H1 (cell line): ENCODE data around the gene TDRD12. TPM values are rescaled to one million over a fixed set of nuclear protein-coding genes. Genes with fewer than 3 reads are reported as not detected.

Experiments used
- CTCF ChIA-PET: fragments of 300-600 bp; sonication (Branson Sonifier 250); formaldehyde crosslinking; loops from one replicate; lab custom pipeline; 2021; ENCODE audit not compliant: partially characterized antibody; lab: Charles Lee
- POLR2A ChIA-PET: fragments of 300-600 bp; sonication (Branson Sonifier 250); formaldehyde crosslinking; loops from one replicate; lab custom pipeline; 2021; ENCODE audit warnings: inconsistent platforms; ENCODE audit not compliant: partially characterized antibody; lab: Charles Lee
- DNase-seq, 2 experiments: peaks; one replicate each; pipeline versions ENCODE4 v3.0.0 to v3.0.0-alpha.2; 2010 to 2022; ENCODE audit warnings: low spot score in 2 of 2, low read depth in 1 of 2, mixed read lengths in 1 of 2
- FAIRE-seq: peaks from 2 replicates; lab custom pipeline; 2011; peaks lifted over from hg19 to GRCh38; lab: Jason Lieb, UNC
- H2AFZ ChIP-seq: 2 replicates; pipeline ENCODE4 v1.8.1; 2012; ENCODE audit warnings: low read length, inconsistent platforms
- H2AK5ac ChIP-seq: 2 replicates; pipeline ENCODE4 v1.6.1; 2013; ENCODE audit warnings: low read depth, low read length
- H2BK120ac ChIP-seq: replicated peaks from 2 replicates; pipeline ENCODE3; 2013; ENCODE audit warnings: low read depth, low read length, inconsistent platforms
- H2BK12ac ChIP-seq: 2 replicates; pipeline ENCODE4 v1.6.1; 2013; ENCODE audit warnings: low read depth, low read length
- H2BK15ac ChIP-seq: 2 replicates; pipeline ENCODE4 v1.6.1; 2013; ENCODE audit warnings: low read length
- H2BK20ac ChIP-seq: 2 replicates; pipeline ENCODE4 v1.6.1; 2013; ENCODE audit warnings: low read length
- H2BK5ac ChIP-seq: 2 replicates; pipeline ENCODE4 v1.6.1; 2013; ENCODE audit warnings: low read depth, low read length
- H3K14ac ChIP-seq: 2 replicates; pipeline ENCODE4 v1.6.1; 2013; ENCODE audit warnings: inconsistent platforms; ENCODE audit not compliant: insufficient read length
- H3K18ac ChIP-seq: 2 replicates; pipeline ENCODE4 v1.6.1; 2013; ENCODE audit warnings: low read length; ENCODE audit errors: extremely low read depth
- H3K23ac ChIP-seq: 2 replicates; pipeline ENCODE4 v1.6.1; 2013; ENCODE audit warnings: inconsistent platforms; ENCODE audit not compliant: insufficient read length
- H3K23me2 ChIP-seq: 2 replicates; pipeline ENCODE4 v1.6.1; 2013; ENCODE audit warnings: low read depth, low read length
- H3K27ac ChIP-seq: 2 replicates; pipeline ENCODE4 v1.6.1; 2011; ENCODE audit warnings: low read depth, low read length, inconsistent platforms
- H3K27me3 ChIP-seq, 4 experiments: replicated peaks in 1 of 4; 1 replicate in 1 of 4; 2 replicates in 3 of 4; pipeline versions ENCODE4 v1.6.1 to v1.8.1; 2011 to 2013; ENCODE audit warnings: low read length in 3 of 4, mild to moderate bottlenecking in 3 of 4, inconsistent platforms in 2 of 4, mixed read lengths in 2 of 4, moderate library complexity in 1 of 4; ENCODE audit not compliant: control insufficient read depth in 3 of 4, insufficient read depth in 3 of 4; ENCODE audit errors: extremely low read depth in 1 of 4
- H3K36me3 ChIP-seq, 4 experiments: 2 replicates each; pipeline versions ENCODE4 v1.6.1 to v1.8.1; 2011 to 2013; ENCODE audit warnings: mild to moderate bottlenecking in 4 of 4, low read length in 3 of 4, moderate library complexity in 2 of 4, control low read depth in 1 of 4, inconsistent platforms in 1 of 4; ENCODE audit not compliant: insufficient read depth in 4 of 4, control insufficient read depth in 2 of 4
- H3K4ac ChIP-seq: replicated peaks from 2 replicates; pipeline ENCODE3; 2013; ENCODE audit warnings: low read length, low read depth, mixed read lengths, inconsistent platforms; ENCODE audit not compliant: insufficient read length
- H3K4me1 ChIP-seq, 4 experiments: replicated peaks in 1 of 4; 1 replicate in 1 of 4; 2 replicates in 3 of 4; pipeline versions ENCODE4 v1.6.1 to v1.8.1; 2011 to 2013; ENCODE audit warnings: low read length in 3 of 4, inconsistent platforms in 2 of 4, mixed read lengths in 1 of 4; ENCODE audit not compliant: insufficient read depth in 4 of 4, control insufficient read depth in 3 of 4
- H3K4me2 ChIP-seq, 2 experiments: 2 replicates each; pipeline versions ENCODE4 v1.6.1 to v1.8.1; 2011 to 2013; ENCODE audit warnings: low read depth in 2 of 2, low read length in 2 of 2, control low read depth in 1 of 2, inconsistent platforms in 1 of 2, mild to moderate bottlenecking in 1 of 2; ENCODE audit not compliant: insufficient read depth in 1 of 2
- H3K4me3 ChIP-seq, 4 experiments: fragments of 200-600, 300-600 bp in 1 of 4; sonication (generic), shearing (Covaris generic), sonication (Bioruptor Twin) in 1 of 4; 2 replicates each; pipeline versions ENCODE4 v1.5.1 to v1.8.1; 2011 to 2016; ENCODE audit warnings: low read length in 4 of 4, low read depth in 3 of 4, control low read depth in 2 of 4, inconsistent platforms in 2 of 4, mild to moderate bottlenecking in 2 of 4, mixed read lengths in 1 of 4, moderate library complexity in 1 of 4; ENCODE audit not compliant: insufficient read depth in 2 of 4; ENCODE audit errors: extremely low read depth in 1 of 4
- H3K56ac ChIP-seq: replicated peaks from 2 replicates; pipeline ENCODE3; 2013; ENCODE audit warnings: low read depth, mild to moderate bottlenecking, mixed read lengths, low read length, inconsistent platforms; ENCODE audit not compliant: insufficient read length
- H3K79me1 ChIP-seq: 2 replicates; pipeline ENCODE4 v1.6.1; 2013; ENCODE audit warnings: low read depth, low read length, control low read depth
- H3K79me2 ChIP-seq, 2 experiments: 2 replicates each; pipeline versions ENCODE4 v1.6.1 to v1.8.1; 2012 to 2013; ENCODE audit warnings: low read length in 2 of 2, mild to moderate bottlenecking in 2 of 2, inconsistent platforms in 1 of 2; ENCODE audit not compliant: insufficient read depth in 2 of 2, control insufficient read depth in 1 of 2
- H3K9ac ChIP-seq, 4 experiments: replicated peaks in 1 of 4; 1 replicate in 1 of 4; 2 replicates in 3 of 4; pipeline versions ENCODE4 v1.6.1 to v1.8.1; 2011 to 2013; ENCODE audit warnings: low read depth in 3 of 4, low read length in 3 of 4, control low read depth in 2 of 4, mild to moderate bottlenecking in 2 of 4, moderate library complexity in 2 of 4, inconsistent platforms in 1 of 4; ENCODE audit errors: extremely low read depth in 1 of 4
- H3K9me3 ChIP-seq, 2 experiments: 2 replicates each; pipeline versions ENCODE4 v1.6.1 to v1.8.1; 2012 to 2013; ENCODE audit warnings: mild to moderate bottlenecking in 2 of 2, moderate library complexity in 2 of 2, control low read depth in 1 of 2, inconsistent platforms in 1 of 2, low read depth in 1 of 2, low read length in 1 of 2, mixed read lengths in 1 of 2; ENCODE audit not compliant: insufficient read depth in 2 of 2
- H4K20me1 ChIP-seq, 2 experiments: replicated peaks in 1 of 2; 2 replicates each; pipeline versions ENCODE3 to v1.8.1; 2011 to 2013; ENCODE audit warnings: inconsistent platforms in 2 of 2, low read length in 2 of 2, mild to moderate bottlenecking in 1 of 2; ENCODE audit not compliant: insufficient read depth in 2 of 2, control insufficient read depth in 1 of 2
- H4K5ac ChIP-seq: 2 replicates; pipeline ENCODE4 v1.6.1; 2013; ENCODE audit warnings: low read length, low read depth, mixed read lengths, inconsistent platforms; ENCODE audit not compliant: insufficient read length
- H4K8ac ChIP-seq: 2 replicates; pipeline ENCODE4 v1.8.0; 2013; ENCODE audit warnings: mild to moderate bottlenecking, moderate library complexity, low read length, inconsistent platforms; ENCODE audit not compliant: insufficient read depth; ENCODE audit errors: extremely low read depth
- H4K91ac ChIP-seq: replicated peaks from 2 replicates; pipeline ENCODE3; 2013; ENCODE audit warnings: low read length, mixed read lengths, inconsistent platforms; ENCODE audit not compliant: insufficient read length
- BACH1 ChIP-seq: IDR thresholded peaks from 2 replicates; pipeline ENCODE4 v1.6.1; 2012; ENCODE audit warnings: low read length, improper control_type of control experiment
- CBX5 ChIP-seq: fragments of 300-800, 300-1000 bp; sonication (generic); IDR thresholded peaks from 2 replicates; pipeline ENCODE4 v1.7.1; 2016; ENCODE audit warnings: antibody characterized with exemption, low read length, low read depth
- CBX8 ChIP-seq: fragments of 300-800, 300-1000 bp; sonication (generic); IDR thresholded peaks from 2 replicates; pipeline ENCODE4 v1.7.1; 2016; ENCODE audit warnings: low read depth, low read length, borderline replicate concordance
- CHD1 ChIP-seq: IDR thresholded peaks from 2 replicates; pipeline ENCODE4 v1.6.1; 2012; ENCODE audit warnings: low read depth, low read length, improper control_type of control experiment
- EP300 ChIP-seq, 2 experiments: IDR thresholded peaks; 1 replicate in 1 of 2; 2 replicates in 1 of 2; pipeline ENCODE4 v1.6.1; 2011 to 2012; ENCODE audit warnings: low read depth in 2 of 2, low read length in 2 of 2, mild to moderate bottlenecking in 2 of 2, borderline replicate concordance in 1 of 2, inconsistent platforms in 1 of 2, moderate library complexity in 1 of 2
- FOSL1 ChIP-seq: IDR thresholded peaks from 2 replicates; pipeline ENCODE4 v1.6.1; 2011; ENCODE audit warnings: mild to moderate bottlenecking, low read depth, low read length, moderate library complexity; ENCODE audit not compliant: insufficient read depth
- HDAC6 ChIP-seq: IDR thresholded peaks from one replicate; pipeline ENCODE4 v1.7.1; 2012; ENCODE audit warnings: low read depth, mild to moderate bottlenecking, inconsistent platforms, low read length, moderate library complexity
- POLR2AphosphoS5 ChIP-seq: IDR thresholded peaks from 2 replicates; pipeline ENCODE4 v1.6.1; 2011; ENCODE audit warnings: low read depth, low read length
- RBBP5 ChIP-seq: IDR thresholded peaks from 2 replicates; pipeline ENCODE4 v1.7.1; 2012; ENCODE audit warnings: low read depth, mild to moderate bottlenecking, inconsistent platforms, low read length, moderate library complexity, borderline replicate concordance
- SP1 ChIP-seq: IDR thresholded peaks from 2 replicates; pipeline ENCODE4 v1.6.1; 2011; ENCODE audit warnings: low read depth, low read length
- SP2 ChIP-seq: IDR thresholded peaks from 2 replicates; pipeline ENCODE4 v1.6.1; 2012; ENCODE audit warnings: mild to moderate bottlenecking, low read length, inconsistent platforms
- TAF1 ChIP-seq: IDR thresholded peaks from 2 replicates; pipeline ENCODE4 v1.6.1; 2011; ENCODE audit warnings: mild to moderate bottlenecking, low read depth, low read length
- TAF7 ChIP-seq: optimal IDR thresholded peaks from 2 replicates; pipeline ENCODE3; 2011; ENCODE audit warnings: low read depth, mild to moderate bottlenecking, inconsistent platforms, low read length, moderate library complexity, borderline replicate concordance
- TCF12 ChIP-seq: IDR thresholded peaks from 2 replicates; pipeline ENCODE4 v1.6.1; 2011; ENCODE audit warnings: low read depth, mild to moderate bottlenecking, low read length
- WGBS, 2 experiments: shearing (Covaris generic) in 1 of 2; methylation state at CpG; one replicate each; pipeline versions ENCODE4 v1.1.6 to v1.1.7; 2013 to 2015; ENCODE audit warnings: low lambda C conversion rate in 2 of 2, mixed read lengths in 2 of 2, inconsistent platforms in 1 of 2, low coverage in 1 of 2, missing lambda C conversion rate in 1 of 2; ENCODE audit not compliant: insufficient replicate concordance in 2 of 2, insufficient coverage in 1 of 2, insufficient read length in 1 of 2; ENCODE audit errors: extremely low coverage in 1 of 2, missing lambda C conversion rate in 1 of 2; 5-methylcytosine and 5-hydroxymethylcytosine counted together
- polyA plus RNA-seq, 7 experiments: library from polyadenylated mRNA; depleted of rRNA in 3 of 7; stranded (reverse) in 5 of 7; unstranded in 2 of 7; fragments of >200 nt in 5 of 7; fragments of 200-250 nt in 2 of 7; gene quantifications; 1 replicate in 5 of 7; 2 replicates in 1 of 7; 4 replicates in 1 of 7; pipeline versions ENCODE4 v1.2.1 to v1.2.3, GENCODE V29; 2011 to 2013; ENCODE audit warnings: missing spikeins in 2 of 7, mixed read lengths in 2 of 7
- total RNA-seq: library from RNA; stranded (reverse); fragmentation: NEBNext Ultra II Directional; extraction: Animal tissue kit (Norgen Biotek cat#: 25700); gene quantifications from 2 replicates; pipeline ENCODE4 v1.2.1, GENCODE V29; 2021
- TF ChIP-seq, protein P1 (sequence below): IDR thresholded peaks from 2 replicates; pipeline ENCODE4 v1.6.1; 2012; ENCODE audit warnings: inconsistent platforms

The TDRD12 gene
- total and polyA plus RNA-seq, 2 of the 8 experiments (the other 6 are each of a cell fraction or from before 2014, with no cell fraction given): 0.39 to 0.88 TPM

DNA sequence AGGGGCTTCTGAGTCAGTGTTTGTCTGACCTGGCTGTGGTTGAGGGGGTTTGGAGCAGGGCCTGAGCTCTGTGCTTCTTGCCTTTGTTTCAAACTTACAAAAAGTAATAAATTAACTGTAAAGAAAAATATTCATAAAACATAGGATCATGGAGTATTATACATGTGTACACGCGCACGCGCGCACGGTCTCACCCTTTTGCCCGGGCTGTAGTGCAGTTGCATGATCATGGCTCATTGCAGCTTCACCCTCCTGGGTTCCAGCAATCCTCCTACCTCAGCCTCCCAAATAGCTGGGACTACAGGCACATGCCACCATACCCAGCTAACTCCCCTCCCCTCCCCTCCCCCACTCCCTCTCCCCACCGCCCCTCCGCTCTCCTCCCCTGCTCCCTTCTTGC is 23.5 kb downstream of the TDRD12 start:
- Histone ChIP-seq H2BK15ac (no peak overlapping the region), H3K27ac (no peak overlapping the region), H3K18ac (no peak overlapping the region), H3K23ac (no peak overlapping the region), H3K9me3 (no peaks in the 10 kb centered on the region), H3K9ac (no peak overlapping the region), H2BK20ac (no peak overlapping the region), H3K56ac (no peak overlapping the region), H3K36me3 (no peaks in the 10 kb centered on the region), H2BK120ac (no peak overlapping the region), H3K4me3 (no peak overlapping the region), H3K4me2 (no peak overlapping the region), H3K14ac (no peak overlapping the region), H2BK5ac (no peak overlapping the region), H4K91ac (no peak overlapping the region), H3K4ac (no peak overlapping the region), H4K20me1 (no peaks in the 10 kb centered on the region), H2BK12ac (no peak overlapping the region), H2AK5ac (no peak overlapping the region), H3K23me2 (peaks cover 7% of the 10 kb centered on the region; the same call in 1 of the 2 replicates), H2AFZ (no peak overlapping the region), H3K79me2 (no peaks in the 10 kb centered on the region), H3K4me1 (no peaks in the 10 kb centered on the region; a peak in 1 of 7 replicates), H4K8ac (no peak overlapping the region), H3K79me1 (no peaks in the 10 kb centered on the region), H3K27me3 (no peaks in the 10 kb centered on the region), H4K5ac (no peak overlapping the region)
- ChIA-PET CTCF (interaction anchor here (1.0 to 1.4 kb wide), 2 partner anchors 44 to 181 kb away, joined by 4 read pairs; no protein-coding TSS in a partner anchor), POLR2A (interaction anchor here (1.3 kb wide), 1 partner anchor 10 kb away, joined by 3 read pairs; no protein-coding TSS in a partner anchor)
- FAIRE-seq (no peak), DNase-seq (no peak)
- 99% methylated on average over 7 of the region's 9 CpGs; no CpG with 5 or more reads in 1 of the 2 experiments for WGBS, 2 experiments
- TF ChIP-seq, protein P1, sequence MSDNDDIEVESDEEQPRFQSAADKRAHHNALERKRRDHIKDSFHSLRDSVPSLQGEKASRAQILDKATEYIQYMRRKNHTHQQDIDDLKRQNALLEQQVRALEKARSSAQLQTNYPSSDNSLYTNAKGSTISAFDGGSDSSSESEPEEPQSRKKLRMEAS: no peak
- TF ChIP-seq TCF12 (no peak), SP2 (no peak), FOSL1 (no peak), EP300 (IDR thresholded peaks at IDR 0.05; ENCODE audit: borderline replicate concordance in 1 of 2, low read depth in 2 of 2, low read length in 2 of 2) (no peak), RBBP5 (no peak), CHD1 (no peak), HDAC6 (no peak), CBX5 (no peak), TAF1 (no peak), CBX8 (no peak), BACH1 (no peak), SP1 (no peak), TAF7 (no peak), POLR2AphosphoS5 (no peak)
